NT2/D1 (cell line): Measurements from ENCODE around the gene RBMS3.

ENCODE experiments used
- YY1 ChIP-seq: IDR thresholded peaks from 2 replicates; pipeline ENCODE4 v1.6.1; 2011; ENCODE audit not compliant: insufficient read length, insufficient read depth
- ZNF274 ChIP-seq: IDR thresholded peaks from 2 replicates; pipeline ENCODE4 v1.6.1; 2011; ENCODE audit warnings: mild to moderate bottlenecking, low read depth, low read length

GRCh38 chr3:29515451-29515850 is 234.6 kb downstream of the RBMS3 start:
- TF ChIP-seq YY1, result no peak
- no peak for TF ChIP-seq ZNF274
